ENCODE data around the gene SLFN12L. TPM values are rescaled to one million over a fixed set of nuclear protein-coding genes. Genes with fewer than 3 reads are reported as not detected.
"Not testable (repeated sequence)": the region's sequence is repeated elsewhere in the genome, so short reads cannot be mapped to it uniquely, and the experiment has no call there.

SLFN12L gene
- total RNA-seq, 1 donor from 2014 or later: not detected

DNA sequence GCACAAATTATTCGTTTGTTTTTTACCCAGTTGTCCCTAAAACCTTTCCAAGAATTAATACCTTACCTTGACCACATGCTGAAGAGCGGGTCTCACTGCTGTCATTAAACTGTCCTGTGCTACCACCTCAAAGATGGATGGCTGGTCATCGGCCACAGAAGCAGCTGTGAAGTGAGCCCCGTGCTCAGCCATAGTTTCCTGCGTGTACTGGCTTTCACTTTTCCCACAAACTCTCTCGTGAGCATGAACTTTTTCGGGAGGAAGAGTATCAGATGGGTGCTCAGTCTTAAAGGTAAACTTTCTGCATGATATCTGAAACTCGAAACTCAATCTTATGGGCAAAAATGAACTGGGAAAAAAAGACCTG, 40.3 kb upstream of the SLFN12L start:
- TF ChIP-seq, protein P1, sequence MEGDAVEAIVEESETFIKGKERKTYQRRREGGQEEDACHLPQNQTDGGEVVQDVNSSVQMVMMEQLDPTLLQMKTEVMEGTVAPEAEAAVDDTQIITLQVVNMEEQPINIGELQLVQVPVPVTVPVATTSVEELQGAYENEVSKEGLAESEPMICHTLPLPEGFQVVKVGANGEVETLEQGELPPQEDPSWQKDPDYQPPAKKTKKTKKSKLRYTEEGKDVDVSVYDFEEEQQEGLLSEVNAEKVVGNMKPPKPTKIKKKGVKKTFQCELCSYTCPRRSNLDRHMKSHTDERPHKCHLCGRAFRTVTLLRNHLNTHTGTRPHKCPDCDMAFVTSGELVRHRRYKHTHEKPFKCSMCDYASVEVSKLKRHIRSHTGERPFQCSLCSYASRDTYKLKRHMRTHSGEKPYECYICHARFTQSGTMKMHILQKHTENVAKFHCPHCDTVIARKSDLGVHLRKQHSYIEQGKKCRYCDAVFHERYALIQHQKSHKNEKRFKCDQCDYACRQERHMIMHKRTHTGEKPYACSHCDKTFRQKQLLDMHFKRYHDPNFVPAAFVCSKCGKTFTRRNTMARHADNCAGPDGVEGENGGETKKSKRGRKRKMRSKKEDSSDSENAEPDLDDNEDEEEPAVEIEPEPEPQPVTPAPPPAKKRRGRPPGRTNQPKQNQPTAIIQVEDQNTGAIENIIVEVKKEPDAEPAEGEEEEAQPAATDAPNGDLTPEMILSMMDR (IDR thresholded peaks at IDR 0.05; ENCODE audit: partially characterized antibody, unreplicated experiment): no peak
- H3K9me3 Mint-ChIP-seq (ENCODE audit: unreplicated experiment): no peaks in the 10 kb centered on the region
- H3K4me3 Mint-ChIP-seq (ENCODE audit: unreplicated experiment): peak overlapping the region; percentile 97
- peak overlapping the region; percentile 89 for H3K27ac Mint-ChIP-seq (ENCODE audit: unreplicated experiment)
- DNase-seq: no peak
- H3K27me3 Mint-ChIP-seq (ENCODE audit: unreplicated experiment): no peaks in the 10 kb centered on the region
- H3K4me1 Mint-ChIP-seq (ENCODE audit: low read depth, unreplicated experiment): peaks cover 5% of the 10 kb centered on the region
- H3K36me3 Mint-ChIP-seq (ENCODE audit: unreplicated experiment): no peaks in the 10 kb centered on the region

DNA sequence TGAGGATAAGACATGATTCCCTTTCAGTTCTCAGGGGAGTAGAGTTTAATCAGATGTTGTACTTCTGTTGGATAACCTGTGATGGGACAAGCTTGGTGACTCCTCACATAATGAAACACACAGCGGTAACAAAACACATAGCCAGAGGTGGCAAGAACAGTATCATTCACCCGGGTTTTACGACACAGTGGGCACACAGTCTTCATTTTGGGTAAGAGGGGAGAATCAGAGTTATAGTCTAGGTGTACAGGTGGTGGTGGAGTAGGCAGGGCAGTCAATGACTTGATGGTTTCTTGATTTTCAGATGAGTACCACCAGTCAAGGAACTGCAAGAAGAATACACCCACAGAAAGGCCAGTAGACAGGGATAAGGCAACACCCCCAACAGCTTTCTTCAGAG, 38.3 kb upstream of the SLFN12L start:
- Mint-ChIP-seq H3K4me3 (ENCODE audit: unreplicated experiment) (peak overlapping the region; percentile 6), H3K36me3 (ENCODE audit: unreplicated experiment) (no peaks in the 10 kb centered on the region), H3K4me1 (ENCODE audit: low read depth, unreplicated experiment) (peaks cover 5% of the 10 kb centered on the region), H3K9me3 (ENCODE audit: unreplicated experiment) (no peaks in the 10 kb centered on the region), H3K27me3 (ENCODE audit: unreplicated experiment) (no peaks in the 10 kb centered on the region), H3K27ac (ENCODE audit: unreplicated experiment) (no peak overlapping the region)
- DNase-seq: no peak
- TF ChIP-seq, protein P1 (IDR thresholded peaks at IDR 0.05; ENCODE audit: partially characterized antibody, unreplicated experiment): no peak

DNA sequence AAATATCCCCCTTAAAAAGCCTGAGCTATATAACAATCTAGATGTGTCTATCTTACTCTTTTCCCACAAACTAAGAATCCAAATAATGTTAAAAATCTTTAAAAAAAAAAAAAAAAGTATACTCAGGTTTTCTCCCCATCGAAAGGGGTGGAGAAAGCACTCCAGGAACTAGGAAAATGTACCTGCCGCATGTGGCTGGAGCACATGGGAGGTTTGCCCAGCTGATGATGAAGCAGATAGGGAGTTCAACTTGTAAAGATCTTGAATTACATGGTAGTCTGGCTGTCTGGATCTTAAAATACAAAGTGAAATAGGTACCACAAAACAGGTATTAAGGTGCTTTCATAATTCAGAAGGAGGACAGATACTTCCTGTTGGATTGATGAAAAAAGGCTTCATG, 31.9 kb upstream of the SLFN12L start:
- Mint-ChIP-seq H3K4me1 (ENCODE audit: low read depth, unreplicated experiment) (peaks cover 4% of the 10 kb centered on the region), H3K36me3 (ENCODE audit: unreplicated experiment) (no peaks in the 10 kb centered on the region), H3K27me3 (ENCODE audit: unreplicated experiment) (peaks cover 8% of the 10 kb centered on the region), H3K4me3 (ENCODE audit: unreplicated experiment) (peak overlapping the region; percentile 76), H3K27ac (ENCODE audit: unreplicated experiment) (peak overlapping the region; percentile 35), H3K9me3 (ENCODE audit: unreplicated experiment) (peaks cover 6% of the 10 kb centered on the region)
- TF ChIP-seq, protein P1 (IDR thresholded peaks at IDR 0.05; ENCODE audit: partially characterized antibody, unreplicated experiment): no peak
- DNase-seq: no peak

DNA sequence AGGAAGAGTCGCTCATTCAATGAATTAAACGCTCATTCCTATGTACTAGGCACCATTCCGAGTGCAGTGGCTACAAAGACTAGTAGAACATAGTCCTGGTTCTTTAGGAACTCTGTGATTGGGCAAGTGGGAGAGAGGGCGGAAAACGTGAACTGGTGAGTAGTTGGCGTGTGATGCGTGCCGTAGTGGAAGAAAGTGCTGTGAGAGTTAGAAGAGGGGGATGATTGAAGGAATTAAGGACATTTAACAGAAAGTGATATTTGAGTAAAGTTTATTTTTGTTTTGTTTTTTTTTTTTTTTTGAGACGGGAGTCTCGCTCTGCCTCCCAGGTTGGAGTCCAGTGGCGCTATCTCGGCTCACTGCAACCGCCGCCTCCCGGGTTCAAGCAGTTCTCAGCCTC, 31.1 kb upstream of the SLFN12L start:
- H3K27me3 Mint-ChIP-seq (ENCODE audit: unreplicated experiment): peaks cover 9% of the 10 kb centered on the region
- H3K9me3 Mint-ChIP-seq (ENCODE audit: unreplicated experiment): peaks cover 6% of the 10 kb centered on the region
- H3K36me3 Mint-ChIP-seq (ENCODE audit: unreplicated experiment): no peaks in the 10 kb centered on the region
- peak overlapping the region; percentile 90 for H3K4me3 Mint-ChIP-seq (ENCODE audit: unreplicated experiment)
- DNase-seq: no peak
- TF ChIP-seq, protein P1 (IDR thresholded peaks at IDR 0.05; ENCODE audit: partially characterized antibody, unreplicated experiment): no peak
- peaks cover 4% of the 10 kb centered on the region for H3K4me1 Mint-ChIP-seq (ENCODE audit: low read depth, unreplicated experiment)
- H3K27ac Mint-ChIP-seq (ENCODE audit: unreplicated experiment): peak overlapping the region; percentile 94

DNA sequence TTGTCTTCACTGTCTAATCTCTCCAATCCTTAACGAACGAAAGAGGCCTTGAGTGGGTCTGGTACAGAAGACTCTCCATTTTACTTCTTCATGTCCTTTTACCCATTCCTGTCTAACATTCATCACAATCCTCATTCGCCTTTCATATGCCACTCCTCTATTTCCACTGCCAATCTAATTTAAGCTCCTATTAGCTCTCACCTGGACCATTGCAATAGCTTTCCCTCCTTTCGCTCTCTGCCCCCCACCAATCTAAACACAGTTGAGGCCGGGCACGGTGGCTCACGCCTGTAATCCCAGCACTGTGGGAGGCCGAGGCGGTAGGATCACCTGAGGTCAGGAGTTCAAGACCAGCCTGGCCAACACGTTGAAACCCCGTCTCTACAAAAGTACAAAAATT, 29.5 kb upstream of the SLFN12L start:
- Mint-ChIP-seq H3K36me3 (ENCODE audit: unreplicated experiment) (no peaks in the 10 kb centered on the region), H3K27me3 (ENCODE audit: unreplicated experiment) (peaks cover 9% of the 10 kb centered on the region), H3K9me3 (ENCODE audit: unreplicated experiment) (peaks cover 6% of the 10 kb centered on the region), H3K4me1 (ENCODE audit: low read depth, unreplicated experiment) (peaks cover 4% of the 10 kb centered on the region), H3K4me3 (ENCODE audit: unreplicated experiment) (peak overlapping the region; percentile 57), H3K27ac (ENCODE audit: unreplicated experiment) (no peak overlapping the region)
- no peak for DNase-seq
- TF ChIP-seq, protein P1 (IDR thresholded peaks at IDR 0.05; ENCODE audit: partially characterized antibody, unreplicated experiment): no peak

DNA sequence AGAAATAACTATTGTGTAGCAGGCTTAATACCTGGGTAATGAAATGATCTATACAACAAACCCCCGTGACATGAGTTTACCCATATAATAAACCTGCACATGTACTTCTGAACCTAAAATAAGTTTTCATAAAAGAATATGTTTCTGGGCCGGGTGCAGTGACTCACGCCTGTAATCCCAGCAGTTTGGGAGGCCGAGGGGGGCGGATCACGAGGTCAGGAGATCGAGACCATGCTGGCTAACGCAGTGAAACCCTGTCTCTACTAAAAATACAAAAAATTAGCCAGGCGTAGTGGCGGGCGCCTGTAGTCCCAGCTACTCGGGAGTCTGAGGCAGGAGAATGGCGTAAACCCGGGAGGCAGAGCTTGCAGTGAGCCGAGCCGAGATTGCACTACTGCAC, 25.7 kb upstream of the SLFN12L start:
- not testable (repeated sequence) for H3K27ac Mint-ChIP-seq (ENCODE audit: unreplicated experiment); H3K4me1 Mint-ChIP-seq (ENCODE audit: low read depth, unreplicated experiment); H3K9me3 Mint-ChIP-seq (ENCODE audit: unreplicated experiment); H3K36me3 Mint-ChIP-seq (ENCODE audit: unreplicated experiment); DNase-seq; H3K4me3 Mint-ChIP-seq (ENCODE audit: unreplicated experiment)
- peaks cover 11% of the 10 kb centered on the region for H3K27me3 Mint-ChIP-seq (ENCODE audit: unreplicated experiment)
